HepG2 (cell line): ENCODE data around the gene MSI2. TPM values are rescaled to one million over a fixed set of nuclear protein-coding genes. Genes with fewer than 3 reads are reported as not detected.

Source experiments
- AGO2 ChIP-seq: fragments of 200-400 bp; formaldehyde crosslinking; optimal IDR thresholded peaks from 2 replicates; pipeline ENCODE3; 2017; ENCODE audit warnings: mild to moderate bottlenecking, low read depth, low read length, moderate library complexity
- CENPX ChIP-seq: sonication (generic); formaldehyde crosslinking; IDR thresholded peaks from 2 replicates; pipeline ENCODE4 v1.9.0; 2021; ENCODE audit warnings: mild to moderate bottlenecking, missing genetic modification reagents, moderate library complexity
- JUN ChIP-seq: sonication (generic); formaldehyde crosslinking; IDR thresholded peaks from 2 replicates; pipeline ENCODE4 v1.4.0; 2020; ENCODE audit warnings: mild to moderate bottlenecking, missing genetic modification reagents
- KLF6 ChIP-seq: IDR thresholded peaks from 2 replicates; pipeline ENCODE4 v1.8.0; 2016; ENCODE audit warnings: missing biosample characterization, missing genetic modification reagents
- ZHX2 ChIP-seq, 2 experiments: sonication (generic) in 1 of 2; formaldehyde crosslinking in 1 of 2; IDR thresholded peaks; 2 replicates each; pipeline versions ENCODE4 v1.6.1 to v1.9.0; 2014 to 2022; ENCODE audit warnings: antibody characterized with exemption in 1 of 2, borderline replicate concordance in 1 of 2, inconsistent platforms in 1 of 2, low read depth in 1 of 2, missing genetic modification reagents in 1 of 2
- ZMAT3 ChIP-seq: sonication (generic); formaldehyde crosslinking; conservative IDR thresholded peaks from 2 replicates; pipeline ENCODE4 v1.7.0; 2021; ENCODE audit warnings: missing genetic modification reagents
- ZNF17 ChIP-seq: sonication (generic); formaldehyde crosslinking; IDR thresholded peaks from 2 replicates; pipeline ENCODE4 v1.5.0; 2020; ENCODE audit warnings: mild to moderate bottlenecking, missing genetic modification reagents
- ZNF556 ChIP-seq: sonication (generic); formaldehyde crosslinking; IDR thresholded peaks from 2 replicates; pipeline ENCODE4 v1.4.0; 2020; ENCODE audit warnings: mild to moderate bottlenecking, missing genetic modification reagents, borderline replicate concordance
- ZNF839 ChIP-seq: sonication (generic); formaldehyde crosslinking; IDR thresholded peaks from 2 replicates; pipeline ENCODE4 v1.4.0; 2020; ENCODE audit warnings: missing genetic modification reagents, mild to moderate bottlenecking, borderline replicate concordance
- polyA plus RNA-seq, 8 experiments: library from polyadenylated mRNA; depleted of rRNA in 3 of 8; stranded (reverse) in 7 of 8; unstranded in 1 of 8; fragments of >200 nt; fragmentation: Illumina TruSeq in 4 of 8; extraction: Trizol in 4 of 8; gene quantifications; 2 replicates each; pipeline versions ENCODE4 v1.2.1 to v1.2.3, GENCODE V29; 2011 to 2016; ENCODE audit warnings: low read depth in 4 of 8, missing spikeins in 1 of 8, mixed read lengths in 1 of 8; ENCODE audit not compliant: insufficient read depth in 1 of 8
- total RNA-seq, 5 experiments: library from RNA; depleted of rRNA; stranded (reverse); fragments of >200 nt; fragmentation: Illumina TruSeq; extraction: Trizol; gene quantifications; 2 replicates each; pipeline ENCODE4 v1.2.3, GENCODE V29; 2016; ENCODE audit warnings: low read depth in 1 of 5
- TF ChIP-seq, protein P1 (sequence below): sonication (generic); formaldehyde crosslinking; IDR thresholded peaks from 2 replicates; pipeline ENCODE4 v1.5.0; 2020; ENCODE audit warnings: mild to moderate bottlenecking, missing genetic modification reagents, borderline replicate concordance
- TF ChIP-seq, protein P2 (sequence below): sonication (generic); formaldehyde crosslinking; IDR thresholded peaks from 2 replicates; pipeline ENCODE4 v1.4.0; 2020; ENCODE audit warnings: missing genetic modification reagents, mild to moderate bottlenecking, borderline replicate concordance
- TF ChIP-seq, protein P3 (sequence below): sonication (generic); formaldehyde crosslinking; IDR thresholded peaks from 2 replicates; pipeline ENCODE4 v1.4.0; 2020; ENCODE audit warnings: low read depth, mild to moderate bottlenecking, missing genetic modification reagents
- TF ChIP-seq, protein P4 (sequence below): sonication (generic); formaldehyde crosslinking; IDR thresholded peaks from 2 replicates; pipeline ENCODE4 v1.4.0; 2020; ENCODE audit warnings: mild to moderate bottlenecking, missing genetic modification reagents

The MSI2 gene
- total and polyA plus RNA-seq, 2 of the 13 experiments (the other 11 are each of a cell fraction or from before 2014, with no cell fraction given) = 77.5 to 78.4 TPM

GRCh38 chr17:57255776-57256681 lies at the start of gene MSI2 (continued):
- TF ChIP-seq, protein P1, sequence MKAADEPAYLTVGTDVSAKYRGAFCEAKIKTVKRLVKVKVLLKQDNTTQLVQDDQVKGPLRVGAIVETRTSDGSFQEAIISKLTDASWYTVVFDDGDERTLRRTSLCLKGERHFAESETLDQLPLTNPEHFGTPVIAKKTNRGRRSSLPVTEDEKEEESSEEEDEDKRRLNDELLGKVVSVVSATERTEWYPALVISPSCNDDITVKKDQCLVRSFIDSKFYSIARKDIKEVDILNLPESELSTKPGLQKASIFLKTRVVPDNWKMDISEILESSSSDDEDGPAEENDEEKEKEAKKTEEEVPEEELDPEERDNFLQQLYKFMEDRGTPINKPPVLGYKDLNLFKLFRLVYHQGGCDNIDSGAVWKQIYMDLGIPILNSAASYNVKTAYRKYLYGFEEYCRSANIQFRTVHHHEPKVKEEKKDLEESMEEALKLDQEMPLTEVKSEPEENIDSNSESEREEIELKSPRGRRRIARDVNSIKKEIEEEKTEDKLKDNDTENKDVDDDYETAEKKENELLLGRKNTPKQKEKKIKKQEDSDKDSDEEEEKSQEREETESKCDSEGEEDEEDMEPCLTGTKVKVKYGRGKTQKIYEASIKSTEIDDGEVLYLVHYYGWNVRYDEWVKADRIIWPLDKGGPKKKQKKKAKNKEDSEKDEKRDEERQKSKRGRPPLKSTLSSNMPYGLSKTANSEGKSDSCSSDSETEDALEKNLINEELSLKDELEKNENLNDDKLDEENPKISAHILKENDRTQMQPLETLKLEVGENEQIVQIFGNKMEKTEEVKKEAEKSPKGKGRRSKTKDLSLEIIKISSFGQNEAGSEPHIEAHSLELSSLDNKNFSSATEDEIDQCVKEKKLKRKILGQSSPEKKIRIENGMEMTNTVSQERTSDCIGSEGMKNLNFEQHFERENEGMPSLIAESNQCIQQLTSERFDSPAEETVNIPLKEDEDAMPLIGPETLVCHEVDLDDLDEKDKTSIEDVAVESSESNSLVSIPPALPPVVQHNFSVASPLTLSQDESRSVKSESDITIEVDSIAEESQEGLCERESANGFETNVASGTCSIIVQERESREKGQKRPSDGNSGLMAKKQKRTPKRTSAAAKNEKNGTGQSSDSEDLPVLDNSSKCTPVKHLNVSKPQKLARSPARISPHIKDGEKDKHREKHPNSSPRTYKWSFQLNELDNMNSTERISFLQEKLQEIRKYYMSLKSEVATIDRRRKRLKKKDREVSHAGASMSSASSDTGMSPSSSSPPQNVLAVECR (CRISPR knock-in tag) = peak; percentile 32
- TF ChIP-seq CENPX (CRISPR knock-in tag) (no peak), AGO2 (peak; percentile 35), ZNF556 (peak; percentile 68; the same call in 1 of the 2 replicates), KLF6 (CRISPR knock-in tag) (peak; percentile 31; the same call in 1 of the 2 replicates), ZMAT3 (CRISPR knock-in tag) (no peak), ZNF839 (CRISPR knock-in tag) (no peak), ZHX2 (IDR thresholded peaks at IDR 0.05; ENCODE audit: low read depth) (peak; percentile 67; the same call in 1 of the 2 replicates), ZHX2 (CRISPR knock-in tag; IDR thresholded peaks at IDR 0.05; ENCODE audit: borderline replicate concordance) (no peak), ZNF17 (no peak), JUN (peak; percentile 41; the same call in 1 of the 2 replicates)
- TF ChIP-seq, protein P2, sequence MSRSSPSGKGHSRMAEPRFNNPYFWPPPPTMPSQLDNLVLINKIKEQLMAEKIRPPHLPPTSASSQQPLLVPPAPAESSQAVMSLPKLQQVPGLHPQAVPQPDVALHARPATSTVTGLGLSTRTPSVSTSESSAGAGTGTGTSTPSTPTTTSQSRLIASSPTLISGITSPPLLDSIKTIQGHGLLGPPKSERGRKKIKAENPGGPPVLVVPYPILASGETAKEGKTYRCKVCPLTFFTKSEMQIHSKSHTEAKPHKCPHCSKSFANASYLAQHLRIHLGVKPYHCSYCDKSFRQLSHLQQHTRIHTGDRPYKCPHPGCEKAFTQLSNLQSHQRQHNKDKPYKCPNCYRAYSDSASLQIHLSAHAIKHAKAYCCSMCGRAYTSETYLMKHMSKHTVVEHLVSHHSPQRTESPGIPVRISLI (CRISPR knock-in tag) = no peak
- TF ChIP-seq, protein P3, sequence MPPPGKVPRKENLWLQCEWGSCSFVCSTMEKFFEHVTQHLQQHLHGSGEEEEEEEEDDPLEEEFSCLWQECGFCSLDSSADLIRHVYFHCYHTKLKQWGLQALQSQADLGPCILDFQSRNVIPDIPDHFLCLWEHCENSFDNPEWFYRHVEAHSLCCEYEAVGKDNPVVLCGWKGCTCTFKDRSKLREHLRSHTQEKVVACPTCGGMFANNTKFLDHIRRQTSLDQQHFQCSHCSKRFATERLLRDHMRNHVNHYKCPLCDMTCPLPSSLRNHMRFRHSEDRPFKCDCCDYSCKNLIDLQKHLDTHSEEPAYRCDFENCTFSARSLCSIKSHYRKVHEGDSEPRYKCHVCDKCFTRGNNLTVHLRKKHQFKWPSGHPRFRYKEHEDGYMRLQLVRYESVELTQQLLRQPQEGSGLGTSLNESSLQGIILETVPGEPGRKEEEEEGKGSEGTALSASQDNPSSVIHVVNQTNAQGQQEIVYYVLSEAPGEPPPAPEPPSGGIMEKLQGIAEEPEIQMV = no peak
- TF ChIP-seq, protein P4, sequence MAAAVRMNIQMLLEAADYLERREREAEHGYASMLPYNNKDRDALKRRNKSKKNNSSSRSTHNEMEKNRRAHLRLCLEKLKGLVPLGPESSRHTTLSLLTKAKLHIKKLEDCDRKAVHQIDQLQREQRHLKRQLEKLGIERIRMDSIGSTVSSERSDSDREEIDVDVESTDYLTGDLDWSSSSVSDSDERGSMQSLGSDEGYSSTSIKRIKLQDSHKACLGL (CRISPR knock-in tag) = 0 out of 2 replicates have a peak, but pooled peaks have one; percentile 25
